Measurements from ENCODE around the gene MAFB. TPM values are rescaled to one million over a fixed set of nuclear protein-coding genes. Genes with fewer than 3 reads are reported as not detected.

Gene MAFB
- total and polyA plus RNA-seq, 7 donors: 4.7 to 63.2 (median 11.0) TPM

GRCh38 chr20:40679184-40679583 lies 9.9 kb downstream of the MAFB start:
- H3K27me3 ChIP-seq (ENCODE audit: insufficient read depth in 3 of 3, low read length in 2 of 3): no peaks in the 10 kb centered on the region
- ATAC-seq (no peak), DNase-seq (no peak)
- intact Hi-C loops (cut with DNase I): no loop called here
- no peaks in the 10 kb centered on the region for H3K4me1 ChIP-seq
- WGBS, 3 donors: 70 to 83% (median 77%) methylated on average over 9 of the region's 9 CpGs
- H3K4me3 ChIP-seq: no peak overlapping the region
- no peaks in the 10 kb centered on the region for H3K36me3 ChIP-seq (ENCODE audit: insufficient read depth in 1 of 2, low read depth in 1 of 2)
- no peak for TF ChIP-seq CTCF (IDR thresholded peaks at IDR 0.05)
- no peaks in the 10 kb centered on the region for H3K9me3 ChIP-seq
- no peak overlapping the region for H3K27ac ChIP-seq

- H3K36me3 ChIP-seq (ENCODE audit: insufficient read depth in 1 of 2, low read depth in 1 of 2): no peaks in the 10 kb centered on the region
Measured at GRCh38 chr20:40678286-40678875, 10.7 kb downstream of the MAFB start.

GRCh38 chr20:40677343-40677924 lies 11.6 kb downstream of the MAFB start:
- H3K27ac ChIP-seq: no peak overlapping the region
- H3K4me1 ChIP-seq: no peaks in the 10 kb centered on the region
- intact Hi-C loops (cut with DNase I): no loop called here
- H3K9me3 ChIP-seq: no peaks in the 10 kb centered on the region
- ATAC-seq (no peak), DNase-seq (no peak)
- H3K36me3 ChIP-seq (ENCODE audit: insufficient read depth in 1 of 2, low read depth in 1 of 2): no peaks in the 10 kb centered on the region
- no peaks in the 10 kb centered on the region for H3K27me3 ChIP-seq (ENCODE audit: insufficient read depth in 3 of 3, low read length in 2 of 3)
- 95% methylated on average over 4 of the region's 4 CpGs for WGBS, 3 donors
- H3K4me3 ChIP-seq: no peak overlapping the region
- no peak for TF ChIP-seq CTCF (IDR thresholded peaks at IDR 0.05)

More at GRCh38 chr20:40678286-40678875, 10.7 kb downstream of the MAFB start:
- Histone ChIP-seq H3K27ac (no peak overlapping the region), H3K9me3 (no peaks in the 10 kb centered on the region), H3K4me3 (no peak overlapping the region), H3K4me1 (no peaks in the 10 kb centered on the region), H3K27me3 (ENCODE audit: insufficient read depth in 3 of 3, low read length in 2 of 3) (no peaks in the 10 kb centered on the region)
- ATAC-seq (no peak), DNase-seq (no peak)
- 48 to 66% (median 64%) methylated on average over 3 of the region's 3 CpGs for WGBS, 3 donors
- no peak for TF ChIP-seq CTCF (IDR thresholded peaks at IDR 0.05)
- intact Hi-C loops (cut with DNase I): no loop called here

GRCh38 chr20:40676491-40677269 lies 12.4 kb downstream of the MAFB start:
- TF ChIP-seq CTCF (IDR thresholded peaks at IDR 0.05): no peak
- H3K27ac ChIP-seq: no peak overlapping the region
- 69 to 71% (median 70%) methylated on average over 7 of the region's 7 CpGs for WGBS, 3 donors
- H3K27me3 ChIP-seq (ENCODE audit: insufficient read depth in 3 of 3, low read length in 2 of 3): no peaks in the 10 kb centered on the region
- no peaks in the 10 kb centered on the region for H3K9me3 ChIP-seq
- H3K4me1 ChIP-seq: no peaks in the 10 kb centered on the region
- no peak overlapping the region for H3K4me3 ChIP-seq
- DNase-seq (no peak), ATAC-seq (no peak)
- no peaks in the 10 kb centered on the region for H3K36me3 ChIP-seq (ENCODE audit: insufficient read depth in 1 of 2, low read depth in 1 of 2)
- intact Hi-C loops (cut with DNase I): no loop called here
